Right lobe of liver (tissue), 4 donors: Measurements from ENCODE around the gene NDUFA13.

Source experiments
- CTCF ChIP-seq, 4 donors: fragments of 200-600 bp in 3 of 4; fragments of 450-650 bp in 1 of 4; IDR thresholded peaks; one replicate each; pipeline versions ENCODE4 v1.5.1 to v1.8.0; 2016 to 2022; ENCODE audit warnings: antibody characterized with exemption in 4 of 4, mild to moderate bottlenecking in 2 of 4
- POLR2A ChIP-seq: fragments of 450-650 bp; IDR thresholded peaks from one replicate; pipeline ENCODE4 v1.6.1; 2017; ENCODE audit warnings: antibody characterized with exemption, mild to moderate bottlenecking
- donor health status: DM: no; HTN: no; CAD: no.
- donor health status: DM: no; HTN: no; CAD: no.
- donor health status: DM: no; HTN: yes; CAD: no.

- no peak for TF ChIP-seq CTCF (IDR thresholded peaks at IDR 0.05)
- no peak for TF ChIP-seq POLR2A
Observed at GRCh38 chr19:19540064-19540714, 24.2 kb downstream of the NDUFA13 start.
